Nucleus accumbens (tissue), 56 donors: ENCODE results near the gene ZNF772.
A peak's percentile ranks its signal among the peaks of the same experiment; 100 is the strongest.
"Not testable (repeated sequence)": the region's sequence is repeated elsewhere in the genome, so short reads cannot be mapped to it uniquely, and the experiment has no call there.

Experiments used
- DNase-seq, 56 donors: peaks; one replicate each; lab custom pipeline; 2025; lab: John Stamatoyannopoulos, UW

Gene ZNF772

DNA sequence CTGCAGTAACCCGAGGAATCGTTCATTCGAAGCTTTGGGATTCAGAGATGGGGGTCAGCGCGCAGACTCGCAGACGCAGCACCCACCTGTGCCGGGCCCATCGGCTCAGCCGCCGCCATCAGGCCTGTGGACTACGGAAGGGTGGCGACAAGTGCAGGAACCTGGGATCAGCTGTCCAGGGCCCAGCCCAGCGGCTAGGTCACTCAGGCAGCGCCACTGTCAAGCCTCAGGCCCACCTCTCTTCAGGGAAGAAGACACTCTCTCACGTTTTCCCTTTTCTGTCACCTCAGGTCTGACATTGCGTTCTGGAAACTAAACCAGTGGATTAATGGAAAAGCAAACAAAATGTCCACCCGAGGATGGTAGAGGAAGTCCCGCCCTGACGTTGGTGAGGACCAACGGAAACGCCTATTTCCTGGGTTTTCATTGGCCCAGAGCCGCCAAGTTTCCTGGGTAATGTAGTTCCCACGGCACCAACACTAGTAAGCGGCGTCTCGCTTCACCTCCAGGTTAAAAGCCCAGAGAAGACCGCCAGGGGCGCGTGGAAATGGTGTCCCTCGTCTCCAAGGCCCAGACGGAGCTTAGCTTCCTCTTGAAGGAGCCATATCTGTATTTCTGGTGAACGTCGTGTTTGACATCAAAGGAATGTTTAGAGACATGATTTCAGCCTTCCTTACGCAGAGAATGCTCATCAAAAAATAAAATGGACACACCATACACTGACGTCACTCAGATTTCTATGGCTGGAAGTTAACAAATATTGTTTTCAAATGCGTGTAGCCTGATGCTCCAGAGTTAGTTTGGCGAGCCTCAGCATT is at the start of gene ZNF772:
Gene ZNF772 (minus strand): TSS at position 376 of the 818 bp plus-strand sequence. CDS start 257 bp downstream, at position 119.
- peak; percentile 42 to 97 (median 86) for DNase-seq

DNA sequence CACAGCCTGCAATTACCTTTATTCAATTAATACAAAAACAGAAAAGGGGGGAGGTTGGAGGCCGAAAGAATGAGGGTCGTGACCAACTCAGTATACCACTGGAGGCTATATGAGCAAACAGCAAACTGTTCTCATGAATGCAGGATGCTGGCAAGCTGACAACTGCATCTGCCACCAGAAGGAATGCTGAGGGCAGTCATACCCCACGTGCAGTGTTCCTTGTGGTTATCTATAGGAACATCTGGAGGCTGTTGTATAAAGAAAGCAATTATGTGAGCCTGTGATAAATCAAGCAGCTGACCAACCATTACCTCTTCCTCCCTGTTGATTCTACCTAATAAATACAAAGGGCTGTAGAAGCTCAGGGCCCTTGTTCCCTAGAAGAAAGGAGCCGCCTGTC is 40.7 kb upstream of the ZNF772 start:
- not testable (repeated sequence) for DNase-seq

DNA sequence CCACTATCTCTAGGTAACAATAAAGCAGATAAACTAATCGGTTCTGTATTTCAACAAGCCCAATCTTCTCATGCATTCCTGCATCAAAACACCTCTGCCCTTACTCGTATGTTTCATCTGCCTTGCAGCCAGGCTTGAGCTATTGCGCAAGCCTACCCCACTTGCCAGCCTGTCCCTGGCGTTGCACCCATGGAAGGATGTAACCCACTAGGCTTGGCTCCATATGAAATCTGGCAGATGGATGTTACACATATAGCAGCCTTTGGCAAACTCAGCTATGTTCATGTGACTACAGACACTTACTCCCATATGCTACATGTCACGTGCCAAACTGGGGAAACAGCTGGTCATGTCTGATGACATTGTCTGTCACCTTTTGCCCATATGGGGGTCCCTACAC is 37.9 kb upstream of the ZNF772 start:
- no peak for DNase-seq

DNA sequence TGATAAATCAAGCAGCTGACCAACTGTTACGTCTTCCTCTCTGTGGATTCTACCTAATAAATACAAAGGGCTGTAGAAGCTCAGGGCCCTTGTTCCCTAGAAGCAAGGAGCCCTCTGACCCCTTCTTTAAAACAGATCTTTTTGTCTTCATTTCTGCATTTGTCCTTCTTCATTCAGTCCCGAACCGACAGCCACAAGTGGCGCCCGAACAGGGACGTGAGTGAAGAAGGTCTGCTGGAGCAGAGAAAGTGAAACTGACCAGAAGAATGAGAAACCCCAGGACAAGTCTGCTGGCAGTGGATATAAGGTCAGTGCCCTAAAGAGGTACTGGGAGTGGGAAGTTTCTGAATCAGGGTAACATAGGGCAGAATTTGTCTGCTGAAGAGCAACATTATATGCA is 35.5 kb upstream of the ZNF772 start:
- no peak for DNase-seq

DNA sequence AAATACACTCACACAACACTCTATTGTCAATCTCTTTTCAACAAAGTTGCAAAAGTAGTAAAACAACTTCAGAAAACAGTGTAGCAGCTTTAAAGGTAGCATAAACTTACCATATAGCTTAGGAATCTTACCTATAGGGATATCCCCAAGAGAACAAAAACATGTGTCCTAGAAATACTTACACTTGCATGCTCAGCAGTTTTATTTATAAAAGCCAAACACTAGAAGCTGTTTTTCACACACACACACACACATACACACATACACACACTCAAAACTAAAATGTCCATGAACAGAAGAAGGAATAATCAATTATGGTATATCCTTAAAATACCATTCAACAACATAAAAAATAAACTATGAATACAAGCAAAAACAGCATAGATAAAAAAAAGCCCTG is 34.1 kb upstream of the ZNF772 start:
- no peak for DNase-seq

DNA sequence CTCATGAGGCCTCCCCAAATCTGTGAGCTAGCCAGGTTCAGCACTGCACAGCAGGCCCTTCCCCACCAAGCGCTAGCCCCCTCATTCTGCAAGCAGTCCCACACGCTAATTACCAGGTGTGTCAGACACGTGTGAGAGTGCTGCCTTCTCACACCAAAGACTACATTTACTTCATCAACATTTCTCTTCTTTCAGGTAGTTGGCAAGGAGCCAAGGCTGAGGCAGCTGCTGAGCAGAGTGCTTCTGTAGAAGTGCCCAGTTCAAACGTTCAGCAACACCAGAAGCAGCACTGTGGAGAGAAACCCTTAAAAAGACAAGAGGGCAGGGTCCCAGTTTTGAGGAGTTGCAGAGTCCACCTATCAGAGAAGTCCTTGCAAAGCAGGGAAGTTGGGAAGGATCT is 28.8 kb upstream of the ZNF772 start:
- DNase-seq = no peak

DNA sequence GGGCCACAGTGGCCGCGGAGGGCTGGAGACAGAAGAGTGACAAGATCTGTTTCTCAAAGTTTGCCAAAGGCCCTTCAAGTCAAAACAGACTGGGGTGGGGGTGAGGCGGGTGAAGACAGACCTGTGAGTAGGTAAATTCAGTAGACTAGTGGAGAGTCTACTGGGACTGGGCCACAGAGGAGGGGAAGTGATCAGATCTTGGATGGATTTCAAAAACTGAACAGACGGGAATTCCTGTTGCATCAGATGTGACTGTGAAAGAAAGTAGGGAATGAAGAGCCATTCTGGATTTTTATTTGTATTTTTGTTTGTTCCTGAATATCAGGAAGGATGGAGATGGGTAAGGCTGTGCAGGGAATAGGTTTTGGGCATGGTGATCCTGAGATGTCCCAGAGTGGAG is 23.0 kb upstream of the ZNF772 start:
- DNase-seq = not testable (repeated sequence)

DNA sequence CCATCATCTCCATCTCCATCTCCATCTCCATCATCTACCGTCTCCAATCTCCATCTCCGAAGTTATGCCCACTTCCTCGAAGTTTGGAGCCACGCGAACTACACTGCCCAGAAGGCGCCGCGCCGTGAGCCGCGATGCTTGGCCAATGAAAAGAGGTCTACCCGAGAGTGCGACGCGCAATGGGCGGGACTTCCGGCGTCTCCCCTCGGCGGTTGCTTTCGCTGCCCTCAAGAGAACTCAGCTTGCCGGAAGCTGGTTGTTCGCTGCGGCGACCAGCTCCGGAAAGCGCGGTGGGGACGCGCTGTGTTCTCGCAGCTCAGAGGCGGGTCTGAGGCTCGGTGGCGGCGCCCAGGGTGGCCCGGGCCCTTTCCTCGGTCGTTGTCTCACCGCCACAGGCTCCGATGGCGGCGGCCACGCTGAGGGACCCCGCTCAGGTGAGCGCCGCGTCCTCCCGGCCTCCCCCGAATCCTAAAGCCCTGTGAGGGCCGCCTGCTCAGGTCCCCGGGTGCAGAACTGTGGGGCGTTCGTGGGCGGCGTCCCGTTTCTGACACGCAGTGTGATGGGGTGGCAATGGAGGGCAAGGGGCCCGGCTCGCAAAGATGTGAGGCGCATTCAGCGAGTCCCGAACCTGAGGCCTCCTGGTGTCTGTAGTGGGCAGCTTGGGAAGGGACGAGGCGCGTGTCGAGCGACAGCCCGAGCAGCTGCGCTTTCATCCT is 22.5 kb upstream of the ZNF772 start, which contains the start of gene ZNF773:
Gene ZNF773 (plus strand): TSS at position 259 of the 716 bp plus-strand sequence. CDS start 143 bp downstream, at position 402.
- peak; percentile 4 to 94 (median 72) for DNase-seq

DNA sequence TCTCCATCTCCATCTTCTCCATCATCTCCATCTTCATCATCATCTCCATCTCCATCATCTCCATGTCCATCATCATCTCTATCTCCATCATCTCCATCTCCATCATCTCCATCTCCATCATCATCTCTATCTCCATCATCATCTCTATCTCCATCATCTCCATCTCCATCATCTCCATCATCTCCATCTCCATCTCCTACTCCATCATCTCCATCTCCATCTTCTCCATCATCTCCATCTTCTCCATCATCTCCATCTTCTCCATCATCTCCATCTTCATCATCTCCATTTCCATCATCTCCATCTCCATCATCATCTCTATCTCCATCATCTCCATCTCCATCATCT is 21.9 kb upstream of the ZNF772 start:
- DNase-seq = not testable (repeated sequence)

DNA sequence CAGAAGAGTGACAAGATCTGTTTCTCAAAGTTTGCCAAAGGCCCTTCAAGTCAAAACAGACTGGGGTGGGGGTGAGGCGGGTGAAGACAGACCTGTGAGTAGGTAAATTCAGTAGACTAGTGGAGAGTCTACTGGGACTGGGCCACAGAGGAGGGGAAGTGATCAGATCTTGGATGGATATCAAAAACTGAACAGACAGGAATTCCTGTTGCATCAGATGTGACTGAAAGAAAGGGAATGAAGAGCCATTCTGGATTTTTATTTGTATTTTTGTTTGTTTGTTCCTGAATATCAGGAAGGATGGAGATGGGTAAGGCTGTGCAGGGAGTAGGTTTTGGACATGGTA is 10.9 kb upstream of the ZNF772 start:
- DNase-seq = not testable (repeated sequence)

DNA sequence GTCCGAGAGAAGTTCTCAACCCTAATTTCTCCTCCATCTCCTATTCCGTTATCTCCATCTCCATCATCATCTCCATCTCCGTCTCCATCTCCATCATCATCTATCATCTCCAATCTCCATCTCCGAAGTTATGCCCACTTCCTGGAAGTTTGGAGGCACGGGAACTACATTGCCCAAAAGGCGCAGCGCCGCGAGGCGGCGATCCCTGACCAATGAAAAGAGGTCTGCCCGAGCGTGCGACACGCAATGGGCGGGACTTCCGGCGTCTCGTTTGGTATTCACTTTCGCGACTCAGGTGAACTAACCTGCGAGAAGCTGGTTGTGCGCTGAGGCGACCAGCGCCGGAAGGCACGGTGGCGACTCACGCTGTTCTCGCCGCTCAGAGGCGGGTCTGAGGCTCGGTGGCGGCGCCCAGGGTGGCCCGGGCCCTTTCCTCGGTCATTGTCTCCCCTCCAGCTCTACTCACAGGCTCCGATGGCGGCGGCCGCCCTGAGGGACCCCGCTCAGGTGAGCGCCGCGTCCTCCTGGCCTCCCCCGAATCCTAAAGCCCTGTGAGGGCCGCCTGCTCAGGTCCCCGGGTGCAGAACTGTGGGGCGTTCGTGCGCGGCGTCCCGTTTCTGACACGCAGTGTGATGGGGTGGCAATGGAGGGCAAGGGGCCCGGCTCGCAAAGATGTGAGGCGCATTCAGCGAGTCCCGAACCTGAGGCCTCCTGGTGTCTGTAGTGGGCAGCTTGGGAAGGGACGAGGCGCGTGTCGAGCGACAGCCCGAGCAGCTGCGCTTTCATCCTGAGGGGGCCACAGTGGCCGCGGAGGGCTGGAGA is 10.3 kb upstream of the ZNF772 start, which contains the start of gene ZNF419:
Gene ZNF419 (plus strand): TSS at position 274 of the 822 bp plus-strand sequence. CDS start 201 bp downstream, at position 475.
- peak; percentile 35 to 96 (median 83) for DNase-seq

DNA sequence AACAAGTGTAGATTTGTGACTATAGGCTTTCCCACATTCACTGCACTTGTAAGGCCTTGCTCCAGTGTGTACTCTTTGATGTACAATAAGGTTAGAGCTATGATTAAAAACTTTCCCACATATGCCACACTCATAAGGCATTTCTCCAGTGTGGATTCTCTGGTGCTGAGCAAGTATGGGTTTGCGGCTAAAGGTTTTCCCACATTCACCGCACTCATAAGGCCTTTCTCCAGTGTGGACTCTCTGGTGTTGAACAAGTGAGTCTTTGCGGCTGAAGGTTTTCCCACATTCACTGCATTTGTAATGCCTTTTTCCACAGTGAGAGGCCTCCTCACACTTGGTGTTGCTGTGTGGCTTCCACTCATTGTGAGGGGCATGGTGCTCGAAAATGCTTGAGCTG is 3.7 kb downstream of the ZNF772 start:
- DNase-seq = no peak

DNA sequence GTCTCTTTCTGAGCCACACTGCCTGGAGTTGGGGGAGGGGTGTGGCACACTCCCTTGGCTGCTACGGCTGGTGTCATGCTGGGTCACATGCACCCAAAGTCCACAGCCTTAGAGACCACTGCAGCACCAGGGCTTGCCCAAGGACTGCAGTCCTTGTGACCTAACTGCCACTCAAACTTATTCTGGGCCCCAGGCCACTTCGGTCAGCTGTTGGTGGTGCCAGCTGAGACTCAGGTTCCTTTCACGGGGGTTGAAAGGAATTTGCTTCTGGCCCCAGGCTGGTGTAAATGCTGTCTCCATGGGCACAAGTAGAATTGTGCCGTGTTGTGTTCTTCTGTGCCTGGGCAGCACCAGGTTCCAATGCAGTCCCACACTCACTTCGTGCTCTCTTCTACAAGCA is 10.9 kb downstream of the ZNF772 start:
- DNase-seq = peak in 1 of 56 donors; percentile 0

DNA sequence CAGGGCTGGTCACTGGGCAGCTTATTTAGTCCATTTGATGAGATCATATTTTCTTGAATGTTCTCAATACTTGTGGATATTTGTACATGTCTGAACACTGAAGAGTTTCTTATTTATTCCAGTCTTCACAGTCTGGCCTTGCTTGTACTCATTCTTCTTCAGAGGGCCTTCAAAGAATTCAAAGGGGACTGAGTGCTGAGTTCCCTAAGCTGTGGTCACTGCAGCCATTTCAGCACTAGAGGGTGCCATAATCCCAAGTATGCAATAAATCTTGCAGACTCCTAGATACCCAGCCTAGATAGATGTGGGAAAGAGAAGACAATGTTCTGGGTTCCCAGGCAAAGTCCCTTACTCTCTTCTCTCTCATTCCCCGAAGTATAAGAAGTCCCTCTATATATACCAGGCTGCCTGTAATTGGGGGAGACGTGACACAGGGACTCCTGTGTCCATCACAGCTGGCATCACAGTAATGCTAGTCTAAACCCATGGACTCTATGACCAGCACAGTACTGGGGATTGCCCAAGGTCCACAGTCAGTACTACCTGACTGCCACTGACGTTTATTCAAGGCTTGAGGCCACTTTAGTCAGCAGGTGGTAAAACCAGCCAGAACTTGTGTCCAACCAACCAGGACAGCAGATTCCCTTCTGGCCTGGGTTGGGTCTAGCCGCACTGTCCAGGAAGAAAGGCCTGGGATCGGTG is 11.5 kb downstream of the ZNF772 start:
- DNase-seq = no peak

DNA sequence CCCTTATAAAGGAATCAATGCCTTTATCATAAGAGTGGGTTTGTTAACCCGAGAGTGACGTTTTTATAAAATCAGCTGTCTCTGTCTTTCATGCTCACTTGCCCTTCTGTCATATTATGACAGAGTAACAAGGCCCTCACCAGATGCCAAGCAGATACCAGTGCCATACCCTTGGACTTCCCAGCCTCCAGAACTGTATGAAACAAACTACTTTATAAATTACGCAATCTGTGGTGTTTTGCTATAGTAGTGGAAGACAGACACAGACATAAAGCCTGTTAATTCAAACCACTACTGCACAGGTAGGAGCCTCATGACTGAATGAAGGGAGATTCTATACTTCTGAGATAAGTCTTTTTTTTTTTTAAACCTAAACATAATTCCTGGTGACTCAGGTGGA is 25.1 kb downstream of the ZNF772 start:
- DNase-seq = no peak

DNA sequence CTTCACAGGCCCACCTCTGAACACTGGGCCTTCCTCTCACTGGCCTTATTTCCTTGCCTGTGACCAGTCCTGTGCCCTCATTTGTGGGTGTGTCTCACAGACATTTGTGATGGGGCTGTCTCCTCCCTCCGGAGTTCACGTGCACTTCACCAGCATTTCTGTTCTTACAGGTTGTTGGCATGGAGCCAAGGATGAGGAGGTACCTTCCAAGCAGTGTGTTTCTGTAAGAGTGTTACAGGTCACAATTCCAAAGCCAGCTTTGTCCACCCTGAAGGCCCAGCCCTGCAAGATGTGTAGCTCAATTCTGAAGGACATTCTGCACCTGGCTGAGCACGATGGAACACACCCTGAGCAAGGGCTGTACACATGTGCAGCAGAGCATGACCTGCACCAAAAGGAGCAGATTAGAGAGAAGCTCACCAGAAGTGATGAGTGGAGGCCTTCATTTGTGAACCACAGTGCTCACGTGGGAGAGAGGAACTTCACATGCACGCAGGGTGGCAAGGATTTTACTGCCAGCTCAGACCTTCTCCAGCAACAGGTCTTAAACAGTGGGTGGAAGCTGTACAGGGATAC is 34.2 kb downstream of the ZNF772 start:
- no peak for DNase-seq

DNA sequence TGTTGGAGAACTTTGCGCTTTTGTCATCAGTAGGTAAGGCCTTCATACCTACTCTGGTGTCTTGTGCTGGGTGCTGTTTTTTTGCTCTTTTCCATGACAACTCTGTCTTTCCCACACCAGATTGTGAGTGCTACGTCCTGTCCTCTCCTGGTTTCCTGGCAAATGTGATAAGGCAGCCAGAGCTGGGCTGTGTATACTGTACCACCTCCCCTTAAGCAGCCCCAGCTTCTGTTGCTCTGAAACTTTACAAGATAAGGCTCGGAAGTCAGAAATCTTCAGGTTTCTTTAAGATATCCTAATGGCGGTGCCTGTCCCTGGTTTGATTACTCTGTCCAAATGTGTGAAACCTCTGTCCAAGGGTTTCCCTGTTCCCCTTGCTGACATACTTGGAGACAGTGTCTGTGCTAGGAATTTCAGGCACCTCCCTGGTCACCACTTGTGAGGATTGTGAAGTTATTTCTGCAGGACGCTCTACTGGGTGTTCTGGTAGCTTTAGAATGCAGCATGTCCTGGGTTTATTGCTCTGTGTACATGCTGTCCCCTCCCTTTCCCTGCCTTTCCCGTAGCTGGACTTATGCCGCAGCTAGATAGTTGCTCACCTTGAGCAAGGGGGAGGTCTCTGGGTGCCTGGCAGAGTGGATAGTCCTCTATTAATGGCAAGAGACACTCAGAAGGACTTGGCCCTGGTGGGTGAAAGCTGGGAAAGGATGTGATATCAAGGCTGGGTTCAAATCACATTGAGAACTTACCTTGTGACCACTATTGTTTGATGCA is 35.2 kb downstream of the ZNF772 start:
- no peak for DNase-seq

DNA sequence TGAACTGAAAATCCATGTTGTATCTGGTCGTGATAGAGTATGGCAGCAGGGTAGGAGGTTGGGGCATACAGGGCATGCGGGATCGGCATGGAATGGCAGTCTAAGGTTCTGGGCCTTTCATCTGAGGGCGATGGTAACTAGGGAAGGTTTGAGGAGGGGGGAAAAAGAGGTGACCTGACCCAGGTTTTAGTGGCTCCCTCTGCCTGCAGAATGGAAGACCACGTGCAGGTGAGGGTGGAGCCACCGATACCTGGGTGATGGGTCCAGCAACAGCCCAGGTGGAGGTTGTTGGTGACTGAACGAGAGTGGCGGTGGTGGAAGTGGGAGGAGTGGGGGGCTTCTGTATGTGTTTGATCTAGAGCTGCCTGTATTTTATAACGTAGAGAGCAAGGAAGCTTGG is 38.4 kb downstream of the ZNF772 start:
- DNase-seq = no peak

DNA sequence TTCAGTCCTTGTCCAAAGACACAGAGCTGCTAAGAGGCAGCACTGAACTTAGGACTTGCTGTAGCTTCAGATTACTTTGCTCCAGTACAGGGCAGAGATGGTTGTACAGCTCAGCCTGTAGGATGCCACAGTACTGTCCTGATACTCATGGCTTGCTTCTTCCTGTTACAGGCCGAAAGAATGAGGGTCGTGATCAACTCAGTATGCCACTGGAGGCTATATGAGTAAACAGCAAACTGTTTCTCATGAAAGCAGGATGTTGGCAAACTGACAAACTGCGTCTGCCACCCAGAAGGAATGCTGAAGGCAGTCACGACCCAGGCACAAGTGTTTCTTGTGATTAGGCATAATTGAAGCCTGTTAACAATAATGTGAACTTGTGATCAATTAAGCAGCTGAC is 39.4 kb downstream of the ZNF772 start:
- no peak for DNase-seq
